HCT116 (cell line): ENCODE results near the gene KCTD1. TPM values are rescaled to one million over a fixed set of nuclear protein-coding genes. Genes with fewer than 3 reads are reported as not detected.

Experiments used
- ATAC-seq: fragments of 200-7000 bp; cut with Tn5 transposase; 2 replicates; pipeline ENCODE4 v1.9.1; 2020; ENCODE audit warnings: mild to moderate bottlenecking, moderate library complexity
- BruUV-seq: library from RNA; stranded (reverse); fragments of 400-500 nt; replicated peaks from 2 replicates; lab custom pipeline; 2021; lab: Mats Ljungman, UMichigan
- CTCF ChIA-PET: fragments of 300-600 bp; sonication (Branson Sonifier 250); formaldehyde crosslinking; loops from one replicate; lab custom pipeline; 2021; ENCODE audit warnings: antibody characterized with exemption; lab: Charles Lee
- POLR2A ChIA-PET: fragments of 300-600, 350-600 bp; sonication (Branson Sonifier 250); formaldehyde crosslinking; loops from one replicate; lab custom pipeline; 2021; ENCODE audit warnings: antibody characterized with exemption; lab: Charles Lee
- RAD21 ChIA-PET, 2 experiments: fragments of 300-600 bp; sonication (Branson Sonifier 250); formaldehyde crosslinking; loops; one replicate each; lab custom pipeline; 2023; ENCODE audit warnings: low total read pairs in 2 of 2; ENCODE audit not compliant: uncharacterized antibody in 2 of 2, unreplicated experiment in 2 of 2, low non-redundant PET in 1 of 2; lab: Charles Lee
- DNase-seq: peaks from one replicate; pipeline ENCODE4 v3.0.0-alpha.2; 2010; ENCODE audit warnings: low read depth, low spot score
- H2AFZ ChIP-seq: fragments of 200-600 bp; shearing (Covaris generic), sonication (generic); 2 replicates; pipeline ENCODE4 v1.6.1; 2017; ENCODE audit warnings: low read depth, mixed run types, mixed read lengths, antibody characterized with exemption, low read length; ENCODE audit not compliant: poor library complexity, severe bottlenecking
- H3K27ac ChIP-seq: 2 replicates; pipeline ENCODE4 v1.5.1; 2012; ENCODE audit warnings: low read depth, low read length
- H3K27me3 ChIP-seq: fragments of 200-600 bp; sonication (generic); 2 replicates; pipeline ENCODE4 v1.6.1; 2016; ENCODE audit warnings: mixed run types, low read length, mixed read lengths; ENCODE audit not compliant: insufficient read depth
- H3K36me3 ChIP-seq, 2 experiments: fragments of 200-500 bp in 1 of 2; fragments of 200-600 bp in 1 of 2; sonication (Bioruptor generic) in 1 of 2; sonication (generic) in 1 of 2; 2 replicates each; pipeline versions ENCODE4 v1.5.1 to v1.6.1; 2014 to 2016; ENCODE audit warnings: low read length in 2 of 2, inconsistent platforms in 1 of 2, mixed read lengths in 1 of 2, mixed run types in 1 of 2; ENCODE audit not compliant: insufficient read depth in 2 of 2, control insufficient read depth in 1 of 2
- H3K4me1 ChIP-seq, 2 experiments: fragments of 200-600 bp in 1 of 2; sonication (generic) in 1 of 2; 2 replicates each; pipeline versions ENCODE4 v1.5.1 to v1.6.1; 2012 to 2017; ENCODE audit warnings: low read length in 2 of 2, inconsistent platforms in 1 of 2, mild to moderate bottlenecking in 1 of 2, mixed read lengths in 1 of 2, mixed run types in 1 of 2, moderate library complexity in 1 of 2; ENCODE audit not compliant: insufficient read depth in 2 of 2, control insufficient read depth in 1 of 2
- H3K4me2 ChIP-seq: fragments of 200-600 bp; sonication (generic); 2 replicates; pipeline ENCODE4 v1.6.1; 2017; ENCODE audit warnings: mixed run types, low read length, mixed read lengths
- H3K4me3 ChIP-seq, 2 experiments: fragments of 200-600 bp in 1 of 2; sonication (generic) in 1 of 2; replicated peaks in 1 of 2; 2 replicates each; pipeline ENCODE4 v1.5.1; 2011 to 2016; ENCODE audit warnings: low read length in 2 of 2, control low read depth in 1 of 2, low read depth in 1 of 2, mild to moderate bottlenecking in 1 of 2, mixed read lengths in 1 of 2, mixed run types in 1 of 2
- H3K79me2 ChIP-seq: fragments of 200-600 bp; sonication (generic); 2 replicates; pipeline ENCODE4 v1.6.1; 2017; ENCODE audit warnings: mild to moderate bottlenecking, mixed run types, low read length, moderate library complexity, mixed read lengths; ENCODE audit not compliant: insufficient read depth
- H3K9ac ChIP-seq: fragments of 200-600 bp; sonication (generic); 2 replicates; pipeline ENCODE4 v1.6.1; 2016; ENCODE audit warnings: low read length, mixed read lengths
- H3K9me2 ChIP-seq: fragments of 200-600 bp; sonication (generic), shearing (Covaris generic); 2 replicates; pipeline ENCODE4 v1.6.1; 2017; ENCODE audit warnings: mixed run types, mild to moderate bottlenecking, moderate library complexity; ENCODE audit not compliant: insufficient read depth
- H3K9me3 ChIP-seq, 2 experiments: fragments of 200-500 bp in 1 of 2; fragments of 200-600 bp in 1 of 2; sonication (Bioruptor generic) in 1 of 2; sonication (generic) in 1 of 2; 2 replicates each; pipeline ENCODE4 v1.6.1; 2014 to 2017; ENCODE audit warnings: low read length in 2 of 2, mixed read lengths in 2 of 2, inconsistent platforms in 1 of 2, low read depth in 1 of 2, mild to moderate bottlenecking in 1 of 2, mixed run types in 1 of 2, moderate library complexity in 1 of 2; ENCODE audit not compliant: control insufficient read depth in 1 of 2, insufficient read depth in 1 of 2
- H4K20me1 ChIP-seq: fragments of 200-600 bp; sonication (generic), shearing (Covaris generic); 2 replicates; pipeline ENCODE4 v1.6.1; 2017; ENCODE audit warnings: mixed run types, mild to moderate bottlenecking, moderate library complexity; ENCODE audit not compliant: insufficient read depth
- ATF3 ChIP-seq: IDR thresholded peaks from 2 replicates; pipeline ENCODE4 v1.6.1; 2012
- CBX3 ChIP-seq: IDR thresholded peaks from 2 replicates; pipeline ENCODE4 v1.6.1; 2012; ENCODE audit warnings: low read depth
- CEBPB ChIP-seq: IDR thresholded peaks from 2 replicates; pipeline ENCODE4 v1.6.1; 2012; ENCODE audit warnings: low read depth
- EGR1 ChIP-seq: IDR thresholded peaks from 2 replicates; pipeline ENCODE4 v1.6.1; 2012; ENCODE audit warnings: low read depth
- ELF1 ChIP-seq: IDR thresholded peaks from 2 replicates; pipeline ENCODE4 v1.6.1; 2012; ENCODE audit warnings: low read depth, borderline replicate concordance
- EZH2 ChIP-seq: fragments of 200-600 bp; sonication (generic); IDR thresholded peaks from 2 replicates; pipeline ENCODE4 v1.6.1; 2017; ENCODE audit warnings: antibody characterized with exemption, mixed run types
- EZH2phosphoT487 ChIP-seq: fragments of 200-600 bp; IDR thresholded peaks from 2 replicates; pipeline ENCODE4 v1.6.1; 2018; ENCODE audit warnings: antibody characterized with exemption, borderline replicate concordance
- FOSL1 ChIP-seq: IDR thresholded peaks from 2 replicates; pipeline ENCODE4 v1.6.1; 2012; ENCODE audit warnings: low read depth
- JUND ChIP-seq: IDR thresholded peaks from 2 replicates; pipeline ENCODE4 v1.6.1; 2012
- MAX ChIP-seq: IDR thresholded peaks from 2 replicates; pipeline ENCODE4 v1.6.1; 2012
- POLR2A ChIP-seq: IDR thresholded peaks from 2 replicates; pipeline ENCODE4 v1.7.0; 2011; ENCODE audit warnings: borderline replicate concordance; ENCODE audit not compliant: insufficient read depth, insufficient read length; ENCODE audit errors: extremely low read depth
- POLR2AphosphoS5 ChIP-seq: IDR thresholded peaks from 2 replicates; pipeline ENCODE4 v1.6.1; 2011; ENCODE audit warnings: mild to moderate bottlenecking, low read depth, low read length, moderate library complexity
- RAD21 ChIP-seq: IDR thresholded peaks from 2 replicates; pipeline ENCODE4 v1.6.1; 2012; ENCODE audit warnings: low read depth, mild to moderate bottlenecking
- REST ChIP-seq: IDR thresholded peaks from 2 replicates; pipeline ENCODE4 v1.6.1; 2012; ENCODE audit warnings: low read depth
- SIN3A ChIP-seq: IDR thresholded peaks from 2 replicates; pipeline ENCODE4 v1.6.1; 2012; ENCODE audit warnings: low read depth
- SP1 ChIP-seq: IDR thresholded peaks from 2 replicates; pipeline ENCODE4 v1.6.1; 2012; ENCODE audit warnings: low read depth
- SRF ChIP-seq: IDR thresholded peaks from 2 replicates; pipeline ENCODE4 v1.6.1; 2012; ENCODE audit warnings: low read depth
- TCF7L2 ChIP-seq: IDR thresholded peaks from 2 replicates; pipeline ENCODE4 v1.7.0; 2011; ENCODE audit warnings: borderline replicate concordance, inconsistent platforms; ENCODE audit not compliant: insufficient read depth, insufficient read length; ENCODE audit errors: extremely low read depth
- YY1 ChIP-seq: IDR thresholded peaks from 2 replicates; pipeline ENCODE4 v1.6.1; 2011; ENCODE audit warnings: low read length, low read depth, moderate library complexity, mild to moderate bottlenecking; ENCODE audit not compliant: insufficient replicate concordance; ENCODE audit errors: extremely low read depth
- ZBTB33 ChIP-seq: IDR thresholded peaks from 2 replicates; pipeline ENCODE4 v1.6.1; 2011; ENCODE audit warnings: mild to moderate bottlenecking, low read length, moderate library complexity; ENCODE audit not compliant: insufficient replicate concordance; ENCODE audit errors: extremely low read depth
- ZFX ChIP-seq: fragments of 450-650 bp; IDR thresholded peaks from 2 replicates; pipeline ENCODE4 v1.6.1; 2017
- ZNF274 ChIP-seq: fragments of 200-500 bp; sonication (Bioruptor generic); IDR thresholded peaks from 2 replicates; pipeline ENCODE4 v1.6.1; 2014; ENCODE audit warnings: mild to moderate bottlenecking, low read depth, low read length, inconsistent platforms
- intact Hi-C: fragments of 100-400 bp; cut with micrococcal nuclease; formaldehyde crosslinking; loops from 2 replicates; pipeline ENCODE4 v1.10.0; 2022
- total RNA-seq: library from RNA; stranded (reverse); gene quantifications from one replicate; pipeline ENCODE4 v1.2.1, GENCODE V29; 2021; ENCODE audit not compliant: unreplicated experiment

Gene KCTD1
- total RNA-seq, 1 experiment from 2014 or later: 16.8 TPM

- ChIA-PET CTCF (no interaction called here), RAD21 (no interaction called here), POLR2A (no interaction called here)
- ATAC-seq (peak; percentile 99), DNase-seq (peak; percentile 60)
- Histone ChIP-seq H3K9me2 (no peaks in the 10 kb centered on the region), H4K20me1 (no peaks in the 10 kb centered on the region), H3K36me3 (no peaks in the 10 kb centered on the region), H3K4me3 (peak overlapping the region in 1 of 2 experiments; percentile 5; a peak in 1 of 4 replicates), H3K27ac (peak overlapping the region; percentile 5; the same call in 1 of the 2 replicates), H3K4me1 (peaks cover 7 to 18% of the 10 kb centered on the region in 2 experiments; a peak in 3 of 4 replicates), H3K27me3 (no peaks in the 10 kb centered on the region), H3K9ac (peak overlapping the region; percentile 37; the same call in 1 of the 2 replicates), H3K4me2 (peak overlapping the region; percentile 55), H2AFZ (peak overlapping the region; percentile 96), H3K9me3 (no peaks in the 10 kb centered on the region), H3K79me2 (no peaks in the 10 kb centered on the region)
- intact Hi-C loops: loop anchor here (5.0 kb wide), 1 partner anchor 118 kb away; the partner anchor contains the start of gene KCTD1
- no TSS peak for BruUV-seq
- TF ChIP-seq ZFX (no peak), CBX3 (peak; percentile 26; the same call in 1 of the 2 replicates), SP1 (no peak), POLR2AphosphoS5 (0 out of 2 replicates have a peak, but pooled peaks have one; percentile 38), EZH2 (no peak), ZBTB33 (no peak), FOSL1 (peak; percentile 52; the same call in 1 of the 2 replicates), ATF3 (no peak), SRF (no peak), EGR1 (no peak), EZH2phosphoT487 (no peak), MAX (peak; percentile 22; the same call in 1 of the 2 replicates), YY1 (no peak), JUND (peak; percentile 49; the same call in 1 of the 2 replicates), ELF1 (no peak), SIN3A (no peak), CEBPB (no peak), RAD21 (0 out of 2 replicates have a peak, but pooled peaks have one; percentile 4), POLR2A (no peak), TCF7L2 (no peak), ZNF274 (no peak), REST (no peak)
These were observed 118.7 kb downstream of the KCTD1 start for GRCh38 chr18:26429535-26430226.
